HepG2 (cell line): ENCODE measurements around the gene CLDN14. TPM values are rescaled to one million over a fixed set of nuclear protein-coding genes. Genes with fewer than 3 reads are reported as not detected.

Source experiments
- ATAC-seq: fragments of 200-7000 bp; cut with Tn5 transposase; 3 replicates; pipeline ENCODE4 v1.9.1; 2020; ENCODE audit warnings: mild to moderate bottlenecking, moderate library complexity
- BruUV-seq: library from RNA; stranded (reverse); fragments of 400-500 nt; replicated peaks from 2 replicates; lab custom pipeline; 2021; lab: Mats Ljungman, UMichigan
- CTCF ChIA-PET: fragments of 300-600 bp; formaldehyde crosslinking; extraction: SDS; loops from one replicate; lab custom pipeline; 2021; ENCODE audit warnings: low total read pairs, inconsistent platforms, low intra/inter-chr PET ratio; lab: Yijun Ruan, JAX
- POLR2A ChIA-PET: fragments of 350-600 bp; sonication (Branson Sonifier 250); formaldehyde crosslinking; loops from one replicate; lab custom pipeline; 2020; ENCODE audit warnings: antibody characterized with exemption, inconsistent platforms; lab: Yijun Ruan, JAX
- DNase-seq: peaks from one replicate; pipeline ENCODE4 v3.0.0-alpha.2; 2015; ENCODE audit warnings: low spot score
- FAIRE-seq: peaks from 3 replicates; lab custom pipeline; 2011; peaks lifted over from hg19 to GRCh38; lab: Jason Lieb, UNC
- H2AFZ ChIP-seq: one replicate; pipeline ENCODE4 v1.6.1; 2011; ENCODE audit warnings: low read length, inconsistent platforms
- H3K27ac ChIP-seq: fragments of 300-600 bp; 3 replicates; pipeline ENCODE4 v1.8.0; 2011; ENCODE audit warnings: mixed run types, mild to moderate bottlenecking, mixed read lengths, low read length, inconsistent platforms; ENCODE audit not compliant: insufficient read depth; ENCODE audit errors: extremely low read length
- H3K27me3 ChIP-seq, 2 experiments: fragments of 200-600 bp in 1 of 2; 2 replicates in 1 of 2; 3 replicates in 1 of 2; pipeline versions ENCODE4 v1.6.0 to v1.8.0; 2011; ENCODE audit warnings: low read length in 2 of 2, mild to moderate bottlenecking in 2 of 2, moderate library complexity in 2 of 2, inconsistent platforms in 1 of 2; ENCODE audit not compliant: insufficient read depth in 2 of 2, control insufficient read depth in 1 of 2
- H3K36me3 ChIP-seq, 2 experiments: fragments of 200-600 bp in 1 of 2; replicated peaks in 1 of 2; 2 replicates in 1 of 2; 3 replicates in 1 of 2; pipeline versions ENCODE4 v1.5.1 to v1.8.0; 2011; ENCODE audit warnings: low read length in 2 of 2, inconsistent platforms in 1 of 2; ENCODE audit not compliant: insufficient read depth in 2 of 2, control insufficient read depth in 1 of 2
- H3K4me1 ChIP-seq: 2 replicates; pipeline ENCODE4 v1.5.1; 2012; ENCODE audit warnings: low read length, inconsistent platforms; ENCODE audit not compliant: insufficient read depth
- H3K4me2 ChIP-seq: 2 replicates; pipeline ENCODE4 v1.6.0; 2011; ENCODE audit warnings: low read depth, low read length, inconsistent platforms
- H3K4me3 ChIP-seq, 3 experiments: fragments of 200-600 bp in 1 of 3; sonication (generic), shearing (Covaris generic) in 1 of 3; replicated peaks in 1 of 3; 2 replicates each; pipeline ENCODE4 v1.5.1; 2011 to 2016; ENCODE audit warnings: low read length in 3 of 3, inconsistent platforms in 2 of 3, low read depth in 2 of 3, mild to moderate bottlenecking in 2 of 3, control low read depth in 1 of 3, mixed read lengths in 1 of 3; ENCODE audit not compliant: insufficient read depth in 1 of 3
- H3K79me2 ChIP-seq: one replicate; pipeline ENCODE4 v1.6.1; 2011; ENCODE audit warnings: low read length, inconsistent platforms; ENCODE audit not compliant: insufficient read depth
- H3K9ac ChIP-seq: 2 replicates; pipeline ENCODE4 v1.6.0; 2011; ENCODE audit warnings: mild to moderate bottlenecking, low read depth, low read length, inconsistent platforms; ENCODE audit not compliant: insufficient read depth
- H3K9me3 ChIP-seq: 2 replicates; pipeline ENCODE4 v1.5.1; 2012; ENCODE audit warnings: mild to moderate bottlenecking, low read length
- H4K20me1 ChIP-seq: 2 replicates; pipeline ENCODE4 v1.6.0; 2011; ENCODE audit warnings: inconsistent platforms, mild to moderate bottlenecking, low read length, moderate library complexity; ENCODE audit not compliant: insufficient read depth
- BHLHE40 ChIP-seq: IDR thresholded peaks from 2 replicates; pipeline ENCODE4 v1.6.1; 2011; ENCODE audit warnings: low read length, improper control_type of control experiment
- ESRRA ChIP-seq: sonication (generic); formaldehyde crosslinking; IDR thresholded peaks from 2 replicates; pipeline ENCODE4 v1.5.1; 2020; ENCODE audit warnings: mild to moderate bottlenecking, low read depth, missing genetic modification reagents
- HMGXB4 ChIP-seq, 2 experiments: sonication (generic) in 1 of 2; formaldehyde crosslinking in 1 of 2; IDR thresholded peaks; 2 replicates each; pipeline versions ENCODE4 v1.4.0 to v1.6.1; 2018 to 2020; ENCODE audit warnings: missing genetic modification reagents in 2 of 2, borderline replicate concordance in 1 of 2, low read depth in 1 of 2, mild to moderate bottlenecking in 1 of 2, missing biosample characterization in 1 of 2
- HNRNPK ChIP-seq: fragments of 200-400 bp; formaldehyde crosslinking; IDR thresholded peaks from 2 replicates; pipeline ENCODE4 v1.6.1; 2018; ENCODE audit warnings: low read length, low read depth, moderate library complexity, mild to moderate bottlenecking; ENCODE audit not compliant: poor library complexity, severe bottlenecking
- KLF9 ChIP-seq: IDR thresholded peaks from 2 replicates; pipeline ENCODE4 v1.6.1; 2016; ENCODE audit warnings: low read depth
- RXRB ChIP-seq: IDR thresholded peaks from 2 replicates; pipeline ENCODE4 v1.6.1; 2016; ENCODE audit warnings: borderline replicate concordance, missing genetic modification reagents, missing compliant biosample characterization
- SAFB2 ChIP-seq: sonication (generic); formaldehyde crosslinking; IDR thresholded peaks from 2 replicates; pipeline ENCODE4 v1.5.1; 2020; ENCODE audit warnings: missing genetic modification reagents, low read depth, mild to moderate bottlenecking, borderline replicate concordance
- SETDB1 ChIP-seq: sonication (generic); formaldehyde crosslinking; IDR thresholded peaks from 2 replicates; pipeline ENCODE4 v1.5.1; 2020; ENCODE audit warnings: missing genetic modification reagents, mild to moderate bottlenecking, borderline replicate concordance
- THAP8 ChIP-seq: sonication (generic); formaldehyde crosslinking; IDR thresholded peaks from 2 replicates; pipeline ENCODE4 v1.5.1; 2020; ENCODE audit warnings: missing genetic modification reagents, mild to moderate bottlenecking, borderline replicate concordance
- ZFP82 ChIP-seq: sonication (generic); formaldehyde crosslinking; IDR thresholded peaks from 2 replicates; pipeline ENCODE4 v1.5.1; 2020; ENCODE audit warnings: mild to moderate bottlenecking, missing genetic modification reagents, borderline replicate concordance
- ZFP90 ChIP-seq: sonication (generic); formaldehyde crosslinking; IDR thresholded peaks from 2 replicates; pipeline ENCODE4 v1.8.0; 2022; ENCODE audit warnings: missing genetic modification reagents, mild to moderate bottlenecking, inconsistent platforms, borderline replicate concordance
- ZNF350 ChIP-seq: sonication (generic); formaldehyde crosslinking; IDR thresholded peaks from 2 replicates; pipeline ENCODE4 v1.4.0; 2020; ENCODE audit warnings: mild to moderate bottlenecking, low read depth, missing genetic modification reagents, borderline replicate concordance
- ZNF546 ChIP-seq: sonication (generic); formaldehyde crosslinking; conservative IDR thresholded peaks from 2 replicates; pipeline ENCODE4 v1.8.1; 2023; ENCODE audit warnings: mild to moderate bottlenecking, missing genetic modification reagents
- ZNF562 ChIP-seq: sonication (generic); formaldehyde crosslinking; IDR thresholded peaks from 2 replicates; pipeline ENCODE4 v1.8.0; 2022; ENCODE audit warnings: missing genetic modification reagents, borderline replicate concordance
- ZNF672 ChIP-seq: sonication (generic); formaldehyde crosslinking; IDR thresholded peaks from 2 replicates; pipeline ENCODE4 v1.8.1; 2022; ENCODE audit warnings: missing genetic modification reagents
- ZNF720 ChIP-seq: sonication (generic); formaldehyde crosslinking; IDR thresholded peaks from 2 replicates; pipeline ENCODE4 v1.4.0; 2020; ENCODE audit warnings: missing genetic modification reagents
- ZNF749 ChIP-seq: sonication (generic); formaldehyde crosslinking; IDR thresholded peaks from 2 replicates; pipeline ENCODE4 v1.8.0; 2022; ENCODE audit warnings: mild to moderate bottlenecking, missing genetic modification reagents, moderate library complexity, borderline replicate concordance
- ZNF766 ChIP-seq: sonication (generic); formaldehyde crosslinking; IDR thresholded peaks from 2 replicates; pipeline ENCODE4 v1.5.0; 2020; ENCODE audit warnings: missing genetic modification reagents, borderline replicate concordance
- WGBS: methylation state at CpG from one replicate; pipeline ENCODE4 v1.1.6; 2017; ENCODE audit warnings: low lambda C conversion rate; 5-methylcytosine and 5-hydroxymethylcytosine counted together
- in situ Hi-C: cut with HindIII; loops from 2 replicates; pipeline ENCODE4 v1.10.0; 2017; ENCODE audit warnings: low pct_unique_long_range_greater_than_20kb; ENCODE audit not compliant: extremely low pct_ligation_motif_present
- intact Hi-C: fragments of 100-400 bp; cut with micrococcal nuclease; formaldehyde crosslinking; loops from one replicate; pipeline ENCODE4 v1.10.0; 2022; ENCODE audit not compliant: unreplicated experiment
- polyA plus RNA-seq, 8 experiments: library from polyadenylated mRNA; depleted of rRNA in 3 of 8; stranded (reverse) in 7 of 8; unstranded in 1 of 8; fragments of >200 nt; fragmentation: Illumina TruSeq in 4 of 8; extraction: Trizol in 4 of 8; gene quantifications; 2 replicates each; pipeline versions ENCODE4 v1.2.1 to v1.2.3, GENCODE V29; 2011 to 2016; ENCODE audit warnings: low read depth in 4 of 8, missing spikeins in 1 of 8, mixed read lengths in 1 of 8; ENCODE audit not compliant: insufficient read depth in 1 of 8
- total RNA-seq, 5 experiments: library from RNA; depleted of rRNA; stranded (reverse); fragments of >200 nt; fragmentation: Illumina TruSeq; extraction: Trizol; gene quantifications; 2 replicates each; pipeline ENCODE4 v1.2.3, GENCODE V29; 2016; ENCODE audit warnings: low read depth in 1 of 5

CLDN14 gene
- total and polyA plus RNA-seq, 2 of the 13 experiments (the other 11 are each of a cell fraction or from before 2014, with no cell fraction given) = 1.1 to 1.4 TPM

- WGBS = 83% methylated on average over 7 of the region's 7 CpGs
- Histone ChIP-seq H3K4me3 (no peak overlapping the region), H3K9me3 (no peaks in the 10 kb centered on the region), H3K27ac (no peak overlapping the region), H3K9ac (no peak overlapping the region), H3K4me1 (peaks cover 48% of the 10 kb centered on the region), H3K36me3 (no peaks in the 10 kb centered on the region), H2AFZ (no peak overlapping the region), H3K27me3 (no peaks in the 10 kb centered on the region), H4K20me1 (no peaks in the 10 kb centered on the region), H3K4me2 (no peak overlapping the region), H3K79me2 (no peaks in the 10 kb centered on the region)
- intact Hi-C loops (no loop called here), in situ Hi-C loops (no loop called here)
- ChIA-PET POLR2A (interaction anchor here (1.7 kb wide), 1 partner anchor 8 kb away, joined by 3 read pairs; no protein-coding TSS in a partner anchor), CTCF (no interaction called here)
- no peak for ATAC-seq
- no peak for DNase-seq
- no TSS peak for BruUV-seq
- TF ChIP-seq ZNF546 (CRISPR knock-in tag) (no peak), ZNF766 (no peak), BHLHE40 (no peak), ESRRA (CRISPR knock-in tag) (no peak), THAP8 (CRISPR knock-in tag) (no peak), ZNF350 (CRISPR knock-in tag) (no peak), ZNF672 (CRISPR knock-in tag) (no peak), ZFP82 (CRISPR knock-in tag) (no peak), ZFP90 (CRISPR knock-in tag) (no peak)
- no peak for FAIRE-seq
These were observed 5.6 kb upstream of the CLDN14 start for GRCh38 chr21:36485476-36485875.

GRCh38 chr21:36483095-36483494 is 3.2 kb upstream of the CLDN14 start:
- intact Hi-C loops (no loop called here), in situ Hi-C loops (no loop called here)
- Histone ChIP-seq H4K20me1 (no peaks in the 10 kb centered on the region), H3K79me2 (peaks cover 12% of the 10 kb centered on the region), H2AFZ (no peak overlapping the region), H3K27me3 (no peaks in the 10 kb centered on the region; a peak in 1 of 5 replicates), H3K27ac (no peak overlapping the region), H3K4me1 (peaks cover 69% of the 10 kb centered on the region), H3K4me3 (no peak overlapping the region), H3K9ac (no peak overlapping the region), H3K36me3 (no peaks in the 10 kb centered on the region), H3K9me3 (no peaks in the 10 kb centered on the region), H3K4me2 (no peak overlapping the region)
- no peak for DNase-seq
- no TSS peak for BruUV-seq
- no peak for ATAC-seq
- no peak for FAIRE-seq
- 100% methylated on average over 3 of the region's 10 CpGs for WGBS
- ChIA-PET CTCF (no interaction called here), POLR2A (no interaction called here)
- TF ChIP-seq SAFB2 (CRISPR knock-in tag) (no peak), ZNF720 (CRISPR knock-in tag) (no peak), RXRB (no peak), ZNF749 (CRISPR knock-in tag) (no peak), ZNF562 (CRISPR knock-in tag) (no peak), HMGXB4 (CRISPR knock-in tag; IDR thresholded peaks at IDR 0.05; ENCODE audit: borderline replicate concordance in 1 of 2, low read depth in 1 of 2) (no peak), KLF9 (no peak), SETDB1 (no peak), HNRNPK (no peak)
